T-helper 9 cell (primary cell): ENCODE measurements around the gene COL1A1.

Experiments used
- DNase-seq: peaks from one replicate; pipeline ENCODE4 v3.0.0-alpha.2; 2020

COL1A1 gene

GRCh38 chr17:50186661-50187393 is 14.6 kb downstream of the COL1A1 start:
- no peak for DNase-seq

GRCh38 chr17:50185631-50186471 is 15.6 kb downstream of the COL1A1 start:
- no peak for DNase-seq

DNA sequence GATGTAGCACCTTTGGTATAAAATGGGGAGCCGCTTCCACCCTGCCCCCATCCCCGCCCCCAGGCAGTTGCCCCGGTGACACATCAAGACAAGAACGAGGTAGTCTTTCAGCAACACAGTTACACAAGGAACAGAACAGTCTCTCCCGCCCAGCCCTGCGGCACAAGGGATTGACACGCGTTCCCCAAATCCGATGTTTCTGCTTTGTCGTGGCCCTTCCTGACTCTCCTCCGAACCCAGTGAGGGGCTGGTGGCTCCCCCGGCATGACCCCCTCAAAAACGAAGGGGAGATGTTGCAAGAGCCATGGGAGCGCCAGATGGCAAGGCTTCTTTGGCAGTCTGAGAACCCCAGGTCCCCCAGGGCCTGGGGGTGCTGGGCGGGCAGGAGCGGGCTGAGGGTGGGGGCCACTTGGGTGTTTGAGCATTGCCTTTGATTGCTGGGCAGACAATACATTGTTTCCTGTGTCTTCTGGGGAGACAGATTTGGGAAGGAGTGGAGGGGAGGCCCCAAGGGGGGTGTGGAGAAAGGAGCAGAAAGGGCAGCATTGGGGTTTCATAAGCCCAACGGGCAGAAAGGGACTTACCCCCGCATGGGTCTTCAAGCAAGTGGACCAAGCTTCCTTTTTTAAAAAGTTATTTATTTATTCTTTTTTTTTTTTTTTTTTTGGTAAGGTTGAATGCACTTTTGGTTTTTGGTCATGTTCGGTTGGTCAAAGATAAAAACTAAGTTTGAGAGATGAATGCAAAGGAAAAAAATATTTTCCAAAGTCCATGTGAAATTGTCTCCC is 16.6 kb downstream of the COL1A1 start:
- DNase-seq, result no peak

DNA sequence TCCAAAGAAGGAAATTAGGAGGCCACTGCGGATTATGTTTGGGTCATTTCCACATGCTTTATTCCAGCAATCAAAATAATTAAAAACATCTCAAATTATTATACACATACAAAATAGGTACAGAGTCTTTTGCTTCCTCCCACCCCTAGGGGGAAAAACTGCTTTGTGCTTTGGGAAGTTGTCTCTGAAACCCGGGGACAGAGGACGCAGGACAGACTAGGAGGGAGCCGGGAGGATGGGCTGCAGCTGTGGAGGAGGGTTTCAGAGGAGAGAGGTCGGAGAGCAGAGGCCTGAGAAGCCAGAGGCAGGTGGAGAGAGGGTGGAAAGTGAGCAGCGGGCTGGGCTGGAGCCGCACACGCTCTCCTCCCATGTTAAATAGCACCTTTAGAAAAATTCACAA is 17.4 kb downstream of the COL1A1 start:
- DNase-seq, result no peak

GRCh38 chr17:50183421-50183994 is 17.9 kb downstream of the COL1A1 start:
- DNase-seq, result no peak

GRCh38 chr17:50182783-50183420 is 18.5 kb downstream of the COL1A1 start:
- no peak for DNase-seq

- DNase-seq, result no peak
Measured at GRCh38 chr17:50181591-50182560, 19.6 kb downstream of the COL1A1 start.

GRCh38 chr17:50181144-50181543 is 20.3 kb downstream of the COL1A1 start:
- DNase-seq, result no peak

DNA sequence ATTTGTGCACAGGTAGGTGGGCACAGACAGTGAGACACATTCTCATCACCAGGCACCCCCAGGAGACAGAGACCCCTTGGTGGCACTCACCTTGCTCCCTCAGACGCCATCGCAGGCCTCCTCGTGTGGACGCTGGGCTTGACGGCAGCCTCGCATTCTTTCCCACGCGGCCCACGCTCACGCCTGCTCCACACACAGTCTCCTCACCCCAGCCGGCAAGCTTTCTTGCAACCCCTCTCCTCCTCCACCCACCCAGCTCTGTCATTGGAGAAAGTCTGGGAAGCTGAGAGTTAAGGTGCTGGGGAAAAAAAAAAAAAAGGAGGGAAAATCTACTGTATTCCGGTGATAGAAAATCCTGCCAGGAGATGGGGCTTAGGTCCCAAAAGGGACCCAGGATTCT is 20.8 kb downstream of the COL1A1 start:
- no peak for DNase-seq

DNA sequence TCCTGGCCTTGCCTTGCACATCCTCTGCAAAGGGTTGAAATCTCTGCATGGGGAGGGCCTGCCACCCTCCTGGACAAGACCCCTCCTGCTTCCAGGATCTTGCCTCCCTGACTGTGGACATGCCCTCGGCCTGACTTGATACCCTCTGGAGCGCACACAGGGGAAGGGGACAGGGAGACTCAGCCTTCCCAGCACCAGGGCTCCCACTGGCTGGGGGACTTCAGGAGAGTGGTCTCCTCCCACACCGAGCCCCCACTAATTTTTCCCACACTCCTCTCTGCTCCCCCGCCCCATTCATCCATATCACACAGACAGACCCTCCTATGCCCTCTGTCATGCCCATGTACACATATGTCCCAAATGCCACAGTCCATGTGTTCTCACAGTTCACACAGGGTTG is 21.3 kb downstream of the COL1A1 start:
- DNase-seq, result no peak

DNA sequence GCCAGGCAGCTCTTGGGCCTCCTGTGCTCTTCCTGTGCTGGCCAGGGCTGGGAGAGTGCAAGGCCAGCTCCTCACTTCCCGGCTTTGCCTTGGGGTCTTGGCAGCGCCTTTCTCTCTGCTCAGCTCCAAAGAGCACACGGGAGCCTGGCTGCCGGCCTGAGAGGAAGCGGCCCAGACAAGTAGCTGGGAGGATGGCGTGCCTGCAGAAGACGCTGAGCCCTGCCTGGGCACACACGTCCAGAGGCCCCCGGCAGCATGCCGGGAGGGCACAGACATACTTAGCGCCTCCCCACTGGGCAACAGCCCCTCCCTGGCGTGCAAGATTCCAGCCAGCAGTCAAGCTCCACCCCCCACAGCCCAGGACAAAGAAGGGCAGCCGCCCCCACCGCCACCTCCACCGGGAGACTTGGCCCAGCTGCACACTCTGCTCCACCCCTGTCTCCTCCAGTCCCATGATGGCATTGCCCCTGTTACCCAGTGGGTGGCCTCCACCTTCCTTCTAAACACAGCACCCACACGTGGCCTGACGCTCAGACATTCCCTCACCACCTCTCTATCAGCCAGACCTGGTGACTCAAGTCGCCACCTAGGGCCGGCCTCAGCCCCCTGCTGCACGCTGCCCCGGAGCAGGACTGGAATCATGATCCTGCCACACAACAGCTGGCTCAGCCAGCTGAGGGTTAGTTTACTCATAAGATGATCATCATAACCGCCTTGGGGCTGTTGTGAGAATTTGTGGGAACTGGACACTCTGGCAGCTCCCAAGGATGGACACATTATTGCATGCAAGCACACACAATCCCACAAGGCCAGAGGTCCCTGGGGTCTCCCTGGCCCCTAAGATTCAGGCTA is 23.2 kb downstream of the COL1A1 start:
- peak; percentile 33 for DNase-seq

GRCh38 chr17:50177476-50177875 is 24.0 kb downstream of the COL1A1 start:
- DNase-seq, result no peak

DNA sequence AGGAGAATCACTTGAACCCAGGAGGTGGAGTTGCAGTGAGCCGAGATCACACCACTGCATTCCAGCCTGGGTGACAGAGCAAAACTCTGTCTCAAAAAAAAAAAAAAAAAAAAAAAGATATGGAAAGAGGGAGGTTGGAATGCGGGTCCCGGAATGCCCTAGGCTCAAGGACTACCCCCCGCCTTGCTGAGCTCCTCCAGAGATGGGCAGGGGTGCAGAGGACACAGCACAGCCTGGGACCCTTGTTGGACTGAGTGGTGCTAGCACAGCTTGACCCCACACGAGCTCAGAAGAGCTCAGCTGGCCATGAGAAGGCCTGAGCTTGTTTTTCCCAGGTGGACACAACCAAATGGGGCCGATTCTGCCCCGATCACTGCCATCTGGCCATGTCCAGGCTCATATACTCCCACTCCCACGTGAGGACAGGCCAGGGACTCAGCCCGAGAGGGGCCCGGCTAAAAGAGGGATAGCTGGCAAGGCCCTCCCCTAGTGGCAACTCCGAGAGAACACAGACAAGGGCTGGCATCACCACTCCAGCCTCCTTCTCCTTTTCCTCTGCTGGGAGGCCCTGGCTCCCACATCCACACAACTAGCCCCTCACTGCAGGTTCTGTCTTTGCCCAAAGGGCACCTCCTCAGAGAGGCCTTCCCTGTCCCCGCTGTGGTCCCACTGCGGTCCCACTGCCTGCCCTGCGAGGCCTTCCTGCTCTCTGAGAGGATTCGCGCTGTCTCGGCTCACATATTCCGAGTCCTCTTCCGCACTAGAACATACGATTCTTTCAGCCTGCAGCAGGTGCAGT is 24.7 kb downstream of the COL1A1 start:
- no peak for DNase-seq

DNA sequence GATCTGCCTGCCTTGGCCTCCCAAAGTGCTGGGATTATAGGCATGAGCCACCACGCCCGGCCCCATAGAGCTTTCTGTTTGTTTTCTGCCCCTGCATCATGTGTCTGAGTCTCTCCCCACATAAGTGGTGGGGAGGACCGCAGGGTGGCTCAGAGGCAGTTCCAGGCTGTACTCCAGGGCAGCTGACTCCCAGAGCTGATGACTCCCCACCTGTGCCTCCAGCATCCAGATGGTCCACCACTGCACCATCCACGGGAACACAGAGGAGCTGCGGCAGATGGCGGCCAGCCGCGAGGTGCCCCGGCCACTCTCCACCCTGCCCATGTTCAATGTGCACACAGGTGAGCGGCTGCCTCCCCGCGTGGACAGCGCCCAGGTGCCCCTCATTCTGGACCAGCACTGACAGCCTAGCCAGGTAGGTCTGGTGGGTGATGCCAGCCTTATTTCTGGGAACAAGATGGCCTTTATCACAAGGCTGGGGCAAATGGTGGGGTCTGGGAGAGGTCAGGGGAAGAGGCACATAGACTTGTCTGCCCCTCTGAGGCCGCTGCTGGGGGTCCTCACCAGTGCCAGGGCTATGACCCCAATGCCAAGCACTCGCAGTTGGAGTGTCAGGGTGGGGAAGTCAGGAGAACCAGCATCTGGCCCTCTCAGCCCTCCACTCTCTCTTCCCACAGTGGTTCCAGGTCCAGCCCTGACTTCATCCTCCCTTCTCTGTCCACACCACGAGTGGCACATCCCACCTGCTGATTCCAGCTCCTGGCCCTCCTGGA is 26.2 kb downstream of the COL1A1 start:
- DNase-seq, result no peak

GRCh38 chr17:50174444-50174843 is 27.0 kb downstream of the COL1A1 start:
- no peak for DNase-seq

GRCh38 chr17:50173335-50173941 is 28.0 kb downstream of the COL1A1 start:
- no peak for DNase-seq

- no peak for DNase-seq
Measured at GRCh38 chr17:50172936-50173334, 28.5 kb downstream of the COL1A1 start.

GRCh38 chr17:50172130-50172529 is 29.3 kb downstream of the COL1A1 start:
- DNase-seq, result no peak
